ENCODE results near the gene SLC8A1.

SLC8A1 gene

GRCh38 chr2:40457837-40458236 is 5.9 kb upstream of the SLC8A1 start:
- no peak for DNase-seq

DNA sequence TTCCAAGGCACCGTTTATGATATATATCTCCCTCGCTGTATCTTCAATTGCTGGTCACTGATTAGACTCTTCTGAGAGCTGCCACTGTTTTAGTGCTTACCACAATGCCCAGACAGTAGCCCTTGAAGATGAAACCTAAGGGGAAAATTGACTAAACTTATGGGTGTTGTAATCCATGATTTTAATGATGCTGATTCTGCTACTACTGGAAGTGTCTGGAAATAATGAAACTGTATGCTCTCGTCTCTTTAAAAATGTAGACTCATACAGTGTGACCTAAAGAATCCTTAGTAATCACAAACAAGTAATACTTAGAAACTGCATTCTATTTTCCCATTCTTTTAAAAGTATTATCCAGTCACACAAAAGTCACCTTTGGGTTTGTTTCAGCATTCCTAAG is 5.5 kb upstream of the SLC8A1 start:
- DNase-seq = no peak

DNA sequence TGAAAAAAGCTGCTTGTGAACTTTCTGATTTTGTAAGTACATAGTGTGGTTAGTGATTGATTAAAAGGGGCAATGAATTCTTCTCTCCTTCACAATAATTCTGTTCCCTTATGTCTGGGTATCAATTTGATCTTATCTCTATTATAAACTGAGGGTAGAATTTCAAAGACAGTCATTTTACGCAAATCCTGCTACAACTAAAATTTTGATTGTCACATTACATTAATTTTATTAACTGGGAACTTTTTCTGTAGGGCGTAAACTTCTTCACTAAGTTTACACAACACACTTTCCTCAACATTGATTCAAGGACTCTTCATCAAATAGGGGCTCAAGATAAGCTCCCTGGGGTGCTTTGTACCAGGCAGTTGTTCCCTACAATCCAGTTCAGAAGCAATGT is 5.0 kb upstream of the SLC8A1 start:
- no peak for DNase-seq

GRCh38 chr2:40455661-40456060 is 3.8 kb upstream of the SLC8A1 start:
- DNase-seq = no peak

GRCh38 chr2:40454321-40454720 is 2.4 kb upstream of the SLC8A1 start:
- no peak for DNase-seq

DNA sequence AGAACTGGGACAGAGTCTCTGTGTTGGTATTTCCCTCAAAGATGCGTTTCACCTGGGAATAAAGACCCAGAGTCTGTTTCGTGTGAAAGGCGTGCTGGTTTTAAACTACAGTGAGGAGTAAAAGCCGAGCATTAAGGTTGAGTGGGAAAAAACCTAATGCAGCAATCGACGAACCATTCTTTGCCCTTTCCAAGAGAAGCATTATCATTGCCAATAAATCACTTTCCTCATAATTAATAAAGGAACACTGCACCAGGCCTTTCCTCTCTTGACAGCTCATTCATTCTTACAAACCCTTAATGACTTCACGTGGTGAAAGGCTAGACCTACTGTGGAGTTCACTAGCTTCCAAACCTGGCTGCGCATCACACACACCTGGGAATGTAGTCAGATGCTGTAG is 896 bp upstream of the SLC8A1 start:
- DNase-seq = no peak

GRCh38 chr2:40450796-40451430 is 977 bp downstream of the SLC8A1 start:
- no peak for DNase-seq

GRCh38 chr2:40450066-40450795 is 1.7 kb downstream of the SLC8A1 start:
- DNase-seq = no peak

- DNase-seq = no peak
Observed at GRCh38 chr2:40448476-40449079, 3.3 kb downstream of the SLC8A1 start.

DNA sequence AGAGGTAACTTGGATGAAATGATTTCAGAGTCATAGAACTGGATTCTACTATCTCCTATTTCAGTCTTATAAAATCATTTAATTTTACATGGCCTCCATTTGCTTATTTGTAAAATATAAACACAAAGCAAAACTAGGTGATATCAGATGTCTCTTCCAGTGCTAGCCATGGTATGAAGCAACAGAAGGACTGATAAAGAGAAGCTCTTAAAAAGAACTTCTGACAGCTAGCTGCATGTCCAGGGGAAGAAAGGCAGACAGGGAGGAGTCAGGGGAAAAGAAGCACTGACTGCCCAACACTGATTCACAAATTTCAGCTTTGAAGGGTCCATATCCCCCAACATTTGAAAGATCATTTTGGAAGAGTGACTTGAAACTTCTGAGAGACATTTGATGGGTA is 6.4 kb downstream of the SLC8A1 start:
- no peak for DNase-seq

GRCh38 chr2:40440835-40441234 is 11.1 kb downstream of the SLC8A1 start:
- DNase-seq = no peak

GRCh38 chr2:40439473-40439872 is 12.4 kb downstream of the SLC8A1 start:
- no peak for DNase-seq

DNA sequence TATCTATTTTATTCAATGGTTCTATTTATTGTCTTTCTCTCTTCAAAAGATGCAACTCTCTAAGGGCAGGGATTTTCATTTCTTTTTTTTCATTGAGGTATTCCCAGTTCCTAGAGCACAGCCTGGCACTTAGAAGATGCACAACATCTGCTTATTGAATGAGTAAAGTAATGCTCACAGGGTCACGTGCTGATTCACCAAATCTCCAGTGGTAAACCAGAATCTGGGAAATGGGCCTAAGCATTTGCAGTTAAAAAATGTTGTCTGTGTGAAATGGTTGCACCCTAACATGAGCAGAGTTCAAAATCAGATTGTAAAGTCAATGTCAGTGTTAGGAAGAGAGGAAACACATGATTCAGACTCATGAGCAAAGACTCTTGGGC is 15.8 kb downstream of the SLC8A1 start:
- DNase-seq = no peak

DNA sequence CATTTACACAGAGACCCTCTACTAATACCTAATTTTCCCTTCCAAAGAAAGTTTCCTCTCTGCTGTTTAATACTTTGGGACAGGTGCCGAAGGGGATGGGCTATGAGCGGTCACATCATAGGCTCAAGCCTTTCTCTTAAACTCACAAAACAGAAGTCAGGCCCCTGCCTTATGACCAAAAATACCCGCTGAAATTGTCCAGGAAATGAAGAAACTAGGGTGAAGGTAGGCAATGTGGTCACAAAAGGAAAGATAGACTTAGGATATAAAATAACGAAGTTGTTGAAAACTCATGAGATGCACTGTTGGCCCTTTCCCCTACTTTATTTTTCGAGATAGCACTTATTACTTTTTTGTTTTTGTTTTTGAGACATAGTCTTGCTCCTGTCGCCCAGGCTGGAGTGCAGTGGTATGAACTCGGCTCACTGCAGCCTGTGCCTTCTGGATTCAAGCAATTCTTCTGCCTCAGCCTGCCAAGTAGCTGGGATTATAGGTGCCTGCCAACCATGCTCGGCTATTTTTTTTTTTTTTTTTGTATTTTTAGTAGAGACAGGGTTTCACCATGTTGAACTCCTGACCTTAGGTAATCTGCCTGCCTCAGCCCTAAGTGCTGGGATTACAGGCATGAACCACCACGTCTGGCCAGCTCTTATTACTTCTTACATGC is 16.3 kb downstream of the SLC8A1 start:
- no peak for DNase-seq

DNA sequence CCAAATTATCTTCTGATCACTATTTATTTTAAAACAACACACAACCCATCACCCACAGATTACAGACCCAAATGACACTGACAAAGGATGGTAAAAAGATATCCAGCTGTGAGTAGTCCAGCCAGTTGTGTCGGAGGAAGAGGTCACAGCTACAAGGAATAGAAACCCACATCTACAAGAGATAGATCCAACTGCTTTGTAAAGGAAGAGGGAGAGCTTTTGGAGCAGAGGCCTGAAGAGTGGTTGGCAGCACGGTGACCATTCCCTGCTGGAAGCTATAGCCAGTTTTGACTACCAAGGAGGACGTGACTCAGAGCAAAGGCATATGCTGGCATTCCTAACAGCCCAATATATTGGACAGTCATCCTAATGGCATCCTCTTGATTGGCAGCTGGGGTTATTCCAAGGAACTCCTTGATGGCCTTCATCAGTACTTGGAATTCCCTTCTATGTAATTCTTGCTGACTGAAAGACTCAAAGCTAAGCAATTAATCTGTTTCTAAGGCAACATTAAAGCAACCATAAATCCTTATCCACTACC is 17.1 kb downstream of the SLC8A1 start:
- DNase-seq = no peak

GRCh38 chr2:40433736-40434135 is 18.2 kb downstream of the SLC8A1 start:
- DNase-seq = no peak

- no peak for DNase-seq
Observed at GRCh38 chr2:40432921-40433483, 18.9 kb downstream of the SLC8A1 start.

DNA sequence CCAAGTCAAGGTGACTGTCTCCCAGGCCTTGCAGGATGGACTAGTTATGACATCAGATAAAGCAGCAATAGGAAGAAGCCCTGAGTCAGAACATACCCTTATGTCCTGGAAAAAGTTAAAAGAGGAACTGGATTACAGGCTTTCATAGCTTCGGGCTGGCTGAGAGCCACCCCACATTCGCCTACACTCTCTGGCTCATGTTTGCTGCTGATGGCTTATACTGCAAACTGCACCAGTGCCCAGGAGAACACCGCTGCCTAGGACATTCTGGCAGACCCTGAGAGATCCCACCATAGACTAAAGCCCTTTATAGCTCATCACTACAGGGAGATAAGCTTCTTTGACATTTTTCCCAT is 20.3 kb downstream of the SLC8A1 start:
- DNase-seq = no peak

DNA sequence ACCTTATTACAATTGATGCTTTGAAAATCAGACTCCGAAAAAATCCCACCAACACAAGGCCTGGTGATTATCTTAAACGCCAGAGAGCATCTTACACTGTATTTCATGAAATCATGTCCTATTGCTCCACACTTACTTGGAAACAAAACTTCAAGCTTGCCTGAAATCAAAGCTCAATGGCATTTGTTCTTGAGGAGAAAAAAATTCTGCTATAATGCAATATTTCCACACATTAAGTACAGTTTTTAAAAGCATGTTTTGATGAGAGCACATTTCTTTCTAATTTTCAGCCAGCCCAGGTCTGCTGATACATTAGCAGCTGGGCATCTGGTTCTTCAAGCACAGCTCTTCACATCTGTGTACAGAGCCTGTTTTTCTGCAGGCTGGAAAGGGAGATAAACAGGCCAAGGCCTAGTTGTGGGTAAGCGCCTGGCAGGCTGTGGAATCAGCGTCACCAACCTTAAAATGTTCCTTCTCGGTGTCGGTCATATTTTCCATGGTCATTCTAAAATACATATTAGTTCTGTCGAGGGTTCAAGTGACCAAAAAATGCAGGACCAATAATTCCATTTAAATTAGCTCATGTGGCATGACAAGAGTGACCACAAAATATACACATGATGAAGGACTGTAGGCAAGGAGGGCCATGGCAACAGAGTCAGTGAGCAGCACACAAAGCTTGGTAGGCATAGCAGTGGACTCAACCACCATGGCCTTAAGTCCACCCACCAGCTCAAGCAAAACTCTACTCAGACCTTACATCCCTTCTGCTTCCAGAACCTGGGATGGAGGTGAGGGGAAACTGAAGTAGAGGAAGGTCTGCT is 20.9 kb downstream of the SLC8A1 start:
- no peak for DNase-seq

DNA sequence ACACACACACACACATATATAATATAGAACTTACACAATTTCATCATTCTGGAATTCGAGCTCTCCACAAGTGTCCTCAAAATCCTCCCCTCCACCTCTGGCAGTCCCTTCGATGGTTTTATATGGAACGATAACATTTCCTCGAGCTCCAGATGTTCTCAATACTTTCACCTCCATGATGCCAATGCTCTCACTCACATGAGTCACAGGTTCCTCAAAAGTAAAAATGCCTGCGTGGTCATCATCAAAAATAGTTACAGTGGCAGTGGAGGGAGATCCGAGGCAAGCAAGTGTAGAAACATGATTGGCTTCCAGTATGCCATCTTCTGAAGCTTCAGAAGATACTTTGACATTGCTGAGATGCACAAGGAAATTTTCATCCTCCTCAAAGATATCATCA is 23.5 kb downstream of the SLC8A1 start:
- DNase-seq = no peak

DNA sequence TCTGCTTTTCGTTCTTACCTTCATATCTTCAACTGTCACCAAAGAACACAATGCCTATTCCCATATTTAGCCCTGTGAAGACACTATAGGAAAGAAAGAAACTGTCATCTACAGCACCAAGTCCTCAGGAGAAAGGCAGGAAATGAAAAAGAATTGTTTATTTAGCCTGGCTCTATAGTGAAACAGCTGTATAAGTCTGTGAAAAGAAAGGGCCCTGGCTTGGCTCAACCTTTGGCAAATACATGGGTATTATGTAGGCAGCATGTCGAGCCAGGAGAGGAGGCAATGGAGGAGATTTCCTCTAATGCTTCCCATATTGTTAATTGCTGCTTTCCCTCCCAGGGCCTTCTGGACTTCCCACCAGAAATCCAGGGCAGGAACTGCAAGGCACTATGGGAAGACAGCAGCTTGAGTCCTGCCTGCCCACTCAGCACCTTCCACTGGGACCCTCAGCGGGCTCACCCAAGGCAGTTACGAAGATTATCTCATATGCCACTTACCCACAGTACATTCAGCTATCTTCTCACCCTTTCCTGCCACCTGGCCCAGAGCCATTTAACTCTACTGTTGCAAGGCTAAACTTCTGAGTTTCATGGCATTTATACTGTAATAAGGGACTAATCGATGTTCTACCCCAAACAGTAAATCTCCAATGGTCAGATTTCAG is 30.1 kb downstream of the SLC8A1 start:
- no peak for DNase-seq

DNA sequence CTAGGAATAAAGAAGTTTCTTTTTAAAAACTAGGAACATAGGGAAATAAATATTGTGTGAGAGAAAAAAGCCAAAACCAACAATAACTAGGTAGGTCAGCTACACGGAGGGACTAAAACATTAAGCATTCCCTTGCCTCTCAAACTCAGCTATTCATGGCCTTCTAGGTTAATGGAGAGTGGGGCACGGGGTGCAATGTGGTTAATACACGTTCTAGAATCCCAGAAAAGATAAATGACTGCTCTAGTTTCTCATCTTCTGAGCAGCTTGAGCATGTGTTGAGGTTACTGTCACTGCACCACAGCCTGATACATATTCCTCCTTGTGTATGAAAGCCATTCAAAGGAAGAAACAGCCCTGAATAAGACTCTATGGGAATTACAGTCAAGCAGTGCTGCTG is 31.4 kb downstream of the SLC8A1 start:
- DNase-seq = no peak
